Erythroblast (primary cell): Measurements from ENCODE around the gene PRICKLE3.

Experiments used
- GATA1 ChIP-seq: IDR thresholded peaks from 2 replicates; pipeline ENCODE4 v1.6.1; 2011; ENCODE audit warnings: low read depth, mild to moderate bottlenecking, control low read depth, low read length, moderate library complexity
- POLR2A ChIP-seq: IDR thresholded peaks from 2 replicates; pipeline ENCODE4 v1.6.1; 2011; ENCODE audit warnings: mild to moderate bottlenecking, low read length

GRCh38 chrX:49147936-49148335 lies 38.2 kb downstream of the PRICKLE3 start:
- TF ChIP-seq POLR2A: no peak
- TF ChIP-seq GATA1: no peak
